GM18861 (cell line): ENCODE measurements around the gene FNDC5.

Source experiments
- ATAC-seq: cut with Tn5 transposase; IDR thresholded peaks from one replicate; pipeline ENCODE4 v1.9.1; 2021; ENCODE audit not compliant: unreplicated experiment

FNDC5 gene

GRCh38 chr1:32884726-32885125, 14.0 kb upstream of the FNDC5 start:
- no peak for ATAC-seq

- ATAC-seq = no peak
These were observed 13.3 kb upstream of the FNDC5 start for GRCh38 chr1:32884032-32884372.

DNA sequence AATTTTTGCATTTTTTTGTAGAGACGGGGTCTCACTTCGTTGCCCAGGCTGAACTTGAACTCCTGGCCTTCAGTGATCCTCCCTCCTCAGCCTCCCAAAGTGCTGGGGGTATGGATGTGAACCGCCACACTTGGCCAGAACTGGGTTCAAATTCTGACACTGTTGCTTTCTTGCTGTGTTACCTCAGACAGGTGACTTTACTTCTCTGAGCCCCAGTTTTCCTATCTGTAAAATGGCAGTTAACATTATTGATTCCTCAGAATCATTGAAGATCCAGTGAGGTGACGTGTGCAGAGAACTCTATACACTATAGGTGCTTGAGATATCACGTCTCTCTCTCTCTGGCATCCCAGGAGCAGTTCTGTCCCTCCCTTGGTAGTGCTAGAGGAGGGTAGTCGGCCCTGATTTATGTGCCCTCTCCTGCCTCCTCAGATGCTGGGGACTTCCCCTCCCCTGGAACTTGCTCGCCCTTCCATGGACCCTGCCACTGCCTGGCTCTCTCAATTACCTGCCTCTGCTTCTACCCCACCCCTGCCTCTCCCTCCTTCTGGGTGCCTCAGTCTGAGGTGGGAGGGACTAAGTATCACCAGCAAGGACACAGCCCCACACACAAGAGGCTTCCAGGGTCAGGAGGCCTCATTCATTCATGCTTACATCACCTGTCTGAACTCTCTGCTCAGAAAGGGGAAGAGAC, 12.8 kb upstream of the FNDC5 start:
- ATAC-seq = no peak

- ATAC-seq = no peak
These were observed 11.4 kb upstream of the FNDC5 start for GRCh38 chr1:32881871-32882850.

GRCh38 chr1:32881291-32881690, 10.6 kb upstream of the FNDC5 start:
- no peak for ATAC-seq

DNA sequence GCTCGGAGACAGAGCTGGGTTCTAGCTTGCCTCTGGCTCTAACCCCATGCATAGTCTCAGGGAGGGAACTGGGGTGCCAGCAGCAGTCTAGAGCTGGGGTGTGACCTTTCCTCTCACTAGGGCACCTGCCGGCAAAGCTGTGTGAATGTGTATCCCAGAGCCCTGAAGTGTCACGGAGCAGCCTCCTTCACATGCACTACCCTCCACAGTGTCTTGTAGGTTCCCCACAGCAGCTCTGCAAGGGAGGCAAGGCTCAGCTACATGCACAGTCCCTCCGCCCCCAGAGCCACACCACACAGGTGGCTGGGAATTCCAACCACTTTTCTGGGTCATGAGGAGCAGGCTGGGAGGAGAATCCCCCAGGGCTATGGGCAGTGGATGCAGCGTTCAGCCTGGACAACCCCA, 7.9 kb upstream of the FNDC5 start:
- no peak for ATAC-seq

- no peak for ATAC-seq
These were observed 7.5 kb upstream of the FNDC5 start for GRCh38 chr1:32878183-32878582.

- ATAC-seq = no peak
These were observed 6.7 kb upstream of the FNDC5 start for GRCh38 chr1:32877211-32878110.

DNA sequence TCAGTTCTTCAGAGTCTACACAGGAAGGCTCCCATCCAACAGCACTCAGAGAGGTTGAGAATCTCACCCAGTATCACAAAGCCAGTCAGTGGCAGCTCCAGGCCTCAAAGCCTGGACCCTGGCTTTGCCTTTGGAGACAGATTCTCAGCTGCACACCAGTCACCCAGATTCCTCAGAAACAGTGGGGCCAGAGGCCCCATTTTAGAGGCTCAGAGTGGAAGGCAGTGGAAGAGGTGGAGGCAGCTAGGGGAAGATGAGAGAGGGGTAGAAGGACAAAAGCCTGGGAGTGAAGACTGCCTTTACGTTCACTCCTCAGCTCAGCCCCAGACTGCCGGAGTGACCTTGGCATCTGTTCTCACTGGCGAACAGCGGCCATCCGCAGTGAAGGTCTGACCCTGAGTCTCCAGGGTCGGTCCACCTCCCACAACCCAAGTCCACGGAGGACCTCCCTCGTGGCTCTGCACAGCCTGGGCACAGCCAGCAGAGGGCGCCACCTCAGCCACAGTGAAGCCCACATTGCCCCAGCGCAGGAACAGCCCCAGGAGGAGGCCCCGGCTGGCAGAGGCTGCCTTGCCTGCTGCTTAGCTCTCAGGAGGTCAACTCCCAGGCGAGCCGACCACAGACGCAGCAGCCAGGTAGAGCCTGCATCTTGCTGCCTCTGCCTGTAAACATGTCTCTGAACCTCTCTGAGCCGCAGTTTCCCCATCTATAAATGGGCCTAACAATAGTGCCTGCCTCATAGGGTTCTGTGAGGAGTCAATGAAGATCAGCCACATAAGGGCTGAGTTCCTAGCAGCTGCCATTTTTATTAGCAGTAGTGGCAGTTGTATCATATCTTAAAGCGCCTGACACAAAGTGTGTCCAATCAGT, 5.9 kb upstream of the FNDC5 start:
- ATAC-seq = no peak

GRCh38 chr1:32874860-32875752, 4.4 kb upstream of the FNDC5 start:
- ATAC-seq = no peak

DNA sequence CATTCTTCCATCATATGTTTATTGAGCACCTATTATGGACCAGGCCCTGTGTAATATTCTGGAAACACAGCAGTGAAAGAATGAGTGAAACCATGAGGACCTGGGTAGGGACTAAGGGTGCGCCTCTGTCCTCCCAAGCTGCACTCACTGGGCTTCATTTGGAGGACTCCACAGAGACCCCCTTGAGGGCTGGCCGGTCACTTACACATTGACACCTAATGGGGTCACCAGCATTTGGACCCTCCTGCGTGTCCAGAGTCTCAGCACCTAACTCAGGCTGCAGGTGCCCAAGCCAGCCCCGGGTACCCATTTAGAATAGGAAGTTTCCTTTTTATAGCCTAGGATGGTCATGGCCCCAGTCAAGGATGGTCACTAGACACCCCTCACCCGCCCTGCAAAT, 2.8 kb upstream of the FNDC5 start:
- ATAC-seq = no peak

DNA sequence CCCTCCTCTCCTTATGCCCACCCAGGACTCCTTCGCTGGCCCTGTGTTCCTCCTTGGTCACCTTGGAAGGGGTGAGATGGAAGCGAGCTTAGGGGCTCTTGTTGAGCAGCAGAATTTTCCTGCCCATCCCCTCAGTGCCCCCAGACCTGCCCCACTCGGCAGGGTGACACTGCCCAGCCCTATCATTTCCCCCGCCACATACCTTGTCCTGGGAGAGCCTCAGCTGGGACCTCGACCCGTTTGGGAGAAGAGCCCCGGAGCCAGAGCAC, 1.4 kb upstream of the FNDC5 start:
- no peak for ATAC-seq

DNA sequence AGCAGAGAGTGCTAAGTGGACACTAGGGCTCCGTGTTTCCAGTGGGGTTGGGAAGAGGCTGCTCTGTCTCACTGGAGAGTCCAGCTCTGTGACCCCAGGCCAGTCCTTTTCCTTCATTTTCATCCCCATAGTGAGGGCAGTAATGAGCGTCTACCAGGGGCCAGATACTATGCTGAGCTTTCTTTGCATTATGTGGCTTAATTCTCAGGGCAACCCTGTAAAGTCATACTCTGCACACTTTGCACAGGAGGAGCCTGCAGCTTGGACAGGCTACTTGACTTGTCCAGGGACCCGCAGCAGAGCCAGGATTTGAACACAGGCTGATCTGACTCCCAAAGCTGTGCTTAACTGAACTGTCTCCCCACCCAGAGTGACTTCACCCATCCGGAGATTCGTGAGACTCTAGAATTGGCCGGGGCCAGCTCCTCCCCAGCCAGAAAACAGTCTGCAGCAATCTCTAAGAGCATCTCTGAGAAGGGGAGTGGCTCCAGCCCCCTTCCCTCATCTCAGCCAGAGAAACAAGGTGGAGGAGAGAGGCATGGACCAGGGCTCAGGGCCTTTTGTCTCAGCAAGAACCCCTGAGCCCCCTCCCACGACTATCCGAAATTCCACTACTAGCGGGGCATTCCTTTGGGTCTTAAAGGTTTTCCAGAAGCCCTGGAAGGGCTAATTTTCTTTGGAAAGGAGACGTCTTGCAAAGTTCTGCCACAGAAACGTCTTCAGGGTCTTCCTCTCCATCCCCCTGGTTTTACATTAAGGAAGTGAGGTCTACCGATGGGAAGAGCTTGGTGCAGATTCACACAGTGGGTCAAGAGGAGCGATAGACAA, 866 bp upstream of the FNDC5 start:
- no peak for ATAC-seq

DNA sequence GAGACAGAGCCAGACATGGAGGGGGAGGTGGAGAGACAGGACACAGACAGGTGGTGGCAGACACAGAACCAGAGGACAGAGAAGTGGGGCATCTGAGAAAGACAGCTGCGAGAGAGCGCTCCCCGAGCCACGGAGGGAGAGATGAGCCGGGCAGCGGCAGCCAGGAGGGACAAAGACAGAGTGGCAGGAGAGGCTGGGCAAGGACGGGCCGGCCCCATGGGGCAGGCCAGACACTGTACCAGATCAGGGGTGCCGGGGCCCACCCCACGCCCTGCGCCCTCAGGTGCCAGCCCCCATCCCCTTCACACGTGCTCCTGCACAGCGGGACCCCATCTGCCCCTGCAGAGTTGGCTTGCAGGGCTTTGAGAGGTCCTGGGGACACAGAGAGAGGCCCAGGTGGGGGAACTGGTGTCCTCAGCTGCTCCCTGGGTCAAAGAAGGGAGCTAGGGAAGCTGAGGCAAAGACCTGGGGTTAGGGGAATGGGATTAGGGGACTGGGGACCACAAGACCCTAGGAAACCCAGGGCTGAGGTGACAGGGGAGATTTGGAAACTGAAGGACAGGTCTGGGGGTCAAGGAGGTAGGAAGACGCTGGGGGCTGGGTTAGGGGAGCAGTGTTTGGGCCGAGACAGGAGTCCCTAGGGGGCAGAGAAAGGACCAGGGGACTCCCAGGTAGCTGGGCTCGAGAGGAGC, 643 bp downstream of the FNDC5 start:
- no peak for ATAC-seq

- no peak for ATAC-seq
These were observed 1.8 kb downstream of the FNDC5 start for GRCh38 chr1:32868806-32869455.

DNA sequence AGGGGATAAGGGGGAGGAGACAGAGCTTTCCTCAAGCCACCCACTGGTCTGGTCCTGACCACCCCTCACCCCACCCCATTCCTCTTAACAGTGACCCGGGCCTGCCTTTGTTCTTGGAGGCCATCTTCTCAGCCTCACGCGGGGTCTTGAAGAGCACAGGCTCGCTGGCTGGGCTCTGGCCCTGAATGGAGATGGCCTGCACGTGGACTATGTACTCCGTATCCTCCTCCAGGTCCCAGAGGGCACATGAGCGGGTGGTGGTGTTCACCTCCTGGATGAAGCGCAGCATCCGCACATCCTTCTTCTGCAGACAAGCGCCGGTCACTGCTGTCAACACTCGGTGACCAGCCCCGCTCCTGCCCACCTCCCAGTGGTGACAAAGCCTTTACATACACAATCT, 2.6 kb downstream of the FNDC5 start:
- no peak for ATAC-seq

DNA sequence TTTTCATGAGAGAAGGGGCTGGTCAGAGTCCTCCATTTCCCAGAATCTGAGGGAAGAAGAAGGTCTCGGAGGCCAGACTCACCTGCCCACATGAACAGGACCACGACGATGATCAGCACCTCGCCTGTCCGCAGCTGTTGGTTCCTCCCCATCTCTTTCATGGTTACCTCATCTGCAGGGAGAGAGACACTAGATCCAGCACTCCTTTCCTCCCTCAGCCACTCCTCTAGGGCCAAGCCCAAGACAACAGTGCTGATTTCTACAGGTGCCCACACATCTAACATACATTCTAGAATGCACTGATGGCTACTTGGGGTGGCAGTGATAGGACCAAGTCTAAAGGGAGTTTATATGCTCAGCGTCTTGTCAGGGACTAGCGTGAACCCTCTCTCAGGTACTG, 3.0 kb downstream of the FNDC5 start:
- no peak for ATAC-seq

- no peak for ATAC-seq
These were observed 3.6 kb downstream of the FNDC5 start for GRCh38 chr1:32867151-32867550.
